KMS-11 (cell line): Measurements from ENCODE around the gene TGM3.

ENCODE experiments used
- H2AFZ ChIP-seq: fragments of 200-600 bp; sonication (generic); 2 replicates; pipeline ENCODE4 v1.6.1; 2016; ENCODE audit warnings: antibody characterized with exemption, mixed run types, low read depth
- H3K27ac ChIP-seq: fragments of 200-600 bp; sonication (generic); 2 replicates; pipeline ENCODE4 v1.6.1; 2016; ENCODE audit warnings: mild to moderate bottlenecking, mixed run types
- H3K27me3 ChIP-seq: fragments of 200-600 bp; sonication (generic); 2 replicates; pipeline ENCODE4 v1.6.1; 2017; ENCODE audit warnings: mild to moderate bottlenecking, low read depth, mixed run types, moderate library complexity; ENCODE audit not compliant: insufficient read depth
- H3K36me3 ChIP-seq: fragments of 200-600 bp; sonication (generic); 2 replicates; pipeline ENCODE4 v1.6.1; 2017; ENCODE audit warnings: mild to moderate bottlenecking, mixed run types; ENCODE audit not compliant: insufficient read depth
- H3K4me1 ChIP-seq: fragments of 200-600 bp; sonication (generic); 2 replicates; pipeline ENCODE4 v1.6.1; 2016; ENCODE audit warnings: mild to moderate bottlenecking, low read depth, mixed run types; ENCODE audit not compliant: poor library complexity, severe bottlenecking
- H3K4me2 ChIP-seq: fragments of 200-600 bp; sonication (generic); 2 replicates; pipeline ENCODE4 v1.7.0; 2016; ENCODE audit warnings: mild to moderate bottlenecking, mixed run types
- H3K4me3 ChIP-seq: fragments of 200-600 bp; sonication (generic); IDR thresholded peaks from 2 replicates; pipeline ENCODE4 v1.6.1; 2017; ENCODE audit warnings: low read depth, low read length, mixed read lengths; ENCODE audit not compliant: insufficient read depth
- H3K79me2 ChIP-seq: fragments of 200-600 bp; sonication (generic); 2 replicates; pipeline ENCODE4 v1.6.1; 2016; ENCODE audit warnings: low read depth, mixed run types; ENCODE audit not compliant: insufficient read depth
- H3K9ac ChIP-seq: fragments of 200-600 bp; sonication (generic); 2 replicates; pipeline ENCODE4 v1.6.1; 2016; ENCODE audit warnings: mild to moderate bottlenecking, mixed run types
- H4K20me1 ChIP-seq: fragments of 200-600 bp; sonication (generic); 2 replicates; pipeline ENCODE4 v1.6.1; 2016; ENCODE audit warnings: mild to moderate bottlenecking, mixed run types; ENCODE audit not compliant: insufficient read depth
- TF ChIP-seq, protein P1 (sequence below): fragments of 200-600 bp; sonication (generic); conservative IDR thresholded peaks from 2 replicates; pipeline ENCODE4 v1.6.1; 2017; ENCODE audit warnings: low read depth, mild to moderate bottlenecking, antibody characterized with exemption, low read length, moderate library complexity, mixed read lengths

Gene TGM3

DNA sequence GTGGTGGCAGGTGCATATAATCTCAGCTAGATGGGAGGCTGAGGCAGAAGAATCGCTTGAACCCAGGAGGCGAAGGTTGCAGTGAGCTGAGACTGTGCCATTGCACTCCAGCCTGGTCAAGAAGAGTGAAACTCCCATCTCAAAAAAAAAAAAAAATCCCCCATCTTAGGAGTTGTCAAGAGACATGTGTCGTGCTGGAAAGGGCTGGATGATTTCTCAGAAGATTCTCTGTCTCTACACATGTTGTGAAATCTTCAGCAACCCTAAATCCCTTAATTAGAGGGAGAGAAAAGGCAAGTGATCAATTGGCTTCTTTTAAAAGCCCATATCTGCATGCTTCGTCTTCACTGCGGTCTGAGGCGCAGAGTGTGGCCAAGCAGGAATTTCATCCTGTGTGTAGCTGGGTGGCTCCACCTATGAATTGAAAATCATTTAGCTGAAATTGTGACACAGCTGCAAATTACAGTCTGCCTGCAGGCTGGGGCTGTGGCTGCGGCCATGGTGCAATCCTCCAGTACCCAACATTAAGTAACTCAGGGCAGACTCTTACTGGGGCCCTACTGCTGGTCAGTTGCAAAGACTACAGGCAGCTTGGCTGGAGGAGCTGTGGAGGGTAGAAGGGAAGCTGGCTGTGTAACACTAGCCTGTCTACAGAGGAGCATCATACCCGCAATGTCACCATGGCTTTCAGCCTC, 3.2 kb upstream of the TGM3 start:
- Histone ChIP-seq H3K4me3 (no peak overlapping the region), H3K79me2 (no peaks in the 10 kb centered on the region), H3K27ac (no peak overlapping the region), H4K20me1 (no peaks in the 10 kb centered on the region), H2AFZ (no peak overlapping the region), H3K4me2 (no peak overlapping the region), H3K36me3 (no peaks in the 10 kb centered on the region), H3K27me3 (no peaks in the 10 kb centered on the region), H3K4me1 (no peaks in the 10 kb centered on the region), H3K9ac (no peak overlapping the region)
- TF ChIP-seq, protein P1, sequence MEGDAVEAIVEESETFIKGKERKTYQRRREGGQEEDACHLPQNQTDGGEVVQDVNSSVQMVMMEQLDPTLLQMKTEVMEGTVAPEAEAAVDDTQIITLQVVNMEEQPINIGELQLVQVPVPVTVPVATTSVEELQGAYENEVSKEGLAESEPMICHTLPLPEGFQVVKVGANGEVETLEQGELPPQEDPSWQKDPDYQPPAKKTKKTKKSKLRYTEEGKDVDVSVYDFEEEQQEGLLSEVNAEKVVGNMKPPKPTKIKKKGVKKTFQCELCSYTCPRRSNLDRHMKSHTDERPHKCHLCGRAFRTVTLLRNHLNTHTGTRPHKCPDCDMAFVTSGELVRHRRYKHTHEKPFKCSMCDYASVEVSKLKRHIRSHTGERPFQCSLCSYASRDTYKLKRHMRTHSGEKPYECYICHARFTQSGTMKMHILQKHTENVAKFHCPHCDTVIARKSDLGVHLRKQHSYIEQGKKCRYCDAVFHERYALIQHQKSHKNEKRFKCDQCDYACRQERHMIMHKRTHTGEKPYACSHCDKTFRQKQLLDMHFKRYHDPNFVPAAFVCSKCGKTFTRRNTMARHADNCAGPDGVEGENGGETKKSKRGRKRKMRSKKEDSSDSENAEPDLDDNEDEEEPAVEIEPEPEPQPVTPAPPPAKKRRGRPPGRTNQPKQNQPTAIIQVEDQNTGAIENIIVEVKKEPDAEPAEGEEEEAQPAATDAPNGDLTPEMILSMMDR: no peak

DNA sequence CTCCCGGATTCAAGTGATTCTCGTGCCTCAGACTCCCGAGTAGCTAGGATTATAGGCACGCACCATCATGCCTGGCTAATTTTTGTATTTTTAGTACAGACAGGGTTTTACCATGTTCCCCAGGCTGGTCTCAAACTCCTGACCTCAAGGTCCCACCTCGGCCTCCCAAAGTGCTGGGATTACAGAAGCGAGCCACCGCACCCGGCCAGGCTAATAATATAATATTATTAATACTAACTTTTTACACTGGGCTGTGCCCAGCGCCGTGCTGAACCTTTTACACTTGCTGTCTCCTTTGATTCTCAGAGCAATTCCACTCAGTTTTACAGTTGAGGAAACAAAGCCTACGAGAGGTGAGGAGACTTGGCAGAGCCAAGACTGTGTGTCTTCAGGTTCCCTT, 2.3 kb upstream of the TGM3 start:
- TF ChIP-seq, protein P1: no peak
- no peak overlapping the region for H3K27ac ChIP-seq
- H3K79me2 ChIP-seq: no peaks in the 10 kb centered on the region
- H3K4me1 ChIP-seq: no peaks in the 10 kb centered on the region
- no peaks in the 10 kb centered on the region for H3K27me3 ChIP-seq
- no peaks in the 10 kb centered on the region for H3K36me3 ChIP-seq
- no peak overlapping the region for H3K9ac ChIP-seq
- H2AFZ ChIP-seq: no peak overlapping the region
- H3K4me2 ChIP-seq: no peak overlapping the region
- H4K20me1 ChIP-seq: no peaks in the 10 kb centered on the region
- H3K4me3 ChIP-seq: no peak overlapping the region

DNA sequence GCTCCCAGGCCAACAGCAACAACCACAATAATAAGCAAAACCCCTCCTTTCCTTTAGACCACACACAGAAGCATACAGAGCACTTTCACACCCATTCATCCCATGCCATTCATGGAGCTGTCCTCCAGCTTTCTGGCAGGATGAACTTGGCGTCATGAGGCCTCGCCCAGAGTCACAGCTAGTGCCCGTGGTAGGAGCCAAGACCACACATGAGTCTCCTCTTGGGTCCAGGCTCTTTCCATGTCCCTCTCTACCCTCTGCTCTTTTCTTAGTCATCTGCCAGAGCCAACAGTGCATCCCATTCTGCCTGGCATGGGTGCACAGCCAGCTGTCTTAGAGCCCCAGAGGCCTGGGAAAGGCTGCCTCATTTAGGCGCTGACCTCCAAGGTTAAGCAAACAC, 1.8 kb upstream of the TGM3 start:
- Histone ChIP-seq H3K4me2 (no peak overlapping the region), H3K4me3 (no peak overlapping the region), H3K27ac (no peak overlapping the region)

DNA sequence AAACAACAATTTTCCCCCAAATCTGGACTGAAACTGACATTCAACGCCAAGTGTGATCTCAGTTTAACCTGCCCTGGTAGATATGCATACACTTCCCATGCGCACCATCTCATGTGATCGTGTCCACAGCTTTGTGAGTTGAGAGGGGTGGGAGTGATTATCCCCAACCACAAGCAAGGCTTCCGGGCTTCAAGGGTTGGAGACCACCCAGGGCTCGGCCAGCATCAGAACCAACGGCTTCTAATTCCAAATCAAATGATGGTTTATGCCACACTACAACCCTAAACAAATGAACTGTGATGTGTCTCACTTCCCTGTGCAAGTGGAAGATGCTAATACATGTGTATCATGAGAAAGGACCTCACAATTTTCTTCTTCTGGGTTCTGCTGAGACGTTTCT, 515 bp upstream of the TGM3 start:
- H3K27me3 ChIP-seq: no peaks in the 10 kb centered on the region
- TF ChIP-seq, protein P1: no peak

More for the DNA sequence above, 1.8 kb upstream of the TGM3 start:
- Histone ChIP-seq H2AFZ (no peak overlapping the region), H3K4me1 (no peaks in the 10 kb centered on the region), H3K36me3 (no peaks in the 10 kb centered on the region), H3K79me2 (no peaks in the 10 kb centered on the region), H3K27me3 (no peaks in the 10 kb centered on the region), H4K20me1 (no peaks in the 10 kb centered on the region), H3K9ac (no peak overlapping the region)
- TF ChIP-seq, protein P1: no peak

More for the DNA sequence above, 515 bp upstream of the TGM3 start:
- H3K27ac ChIP-seq: no peak overlapping the region
- H4K20me1 ChIP-seq: no peaks in the 10 kb centered on the region
- H2AFZ ChIP-seq: no peak overlapping the region
- no peaks in the 10 kb centered on the region for H3K36me3 ChIP-seq
- no peaks in the 10 kb centered on the region for H3K4me1 ChIP-seq
- no peak overlapping the region for H3K4me3 ChIP-seq
- no peak overlapping the region for H3K4me2 ChIP-seq
- H3K9ac ChIP-seq: no peak overlapping the region
- no peaks in the 10 kb centered on the region for H3K79me2 ChIP-seq
